Stimulated activated CD4-positive, alpha-beta T cell treated with anti-CD3 and anti-CD28 coated beads, Interleukin-15, amount 100 ng/mL, for 24 hours (primary cell): ENCODE data around the gene CTNNA3.

ENCODE experiments used
- DNase-seq: peaks from one replicate; pipeline ENCODE4 v3.0.0-alpha.2; 2020

Gene CTNNA3

GRCh38 chr10:67095531-67095930, 600.5 kb downstream of the CTNNA3 start:
- no peak for DNase-seq

- no peak for DNase-seq
Measured at GRCh38 chr10:67088036-67088435, 608.0 kb downstream of the CTNNA3 start.

GRCh38 chr10:67087135-67087425, 608.9 kb downstream of the CTNNA3 start:
- DNase-seq: no peak

- no peak for DNase-seq
Measured at GRCh38 chr10:67086327-67087134, 609.5 kb downstream of the CTNNA3 start.

- DNase-seq: no peak
Measured at GRCh38 chr10:67079126-67079525, 616.9 kb downstream of the CTNNA3 start.

GRCh38 chr10:67077376-67077775, 618.6 kb downstream of the CTNNA3 start:
- no peak for DNase-seq

- no peak for DNase-seq
Measured at GRCh38 chr10:67076144-67076543, 619.9 kb downstream of the CTNNA3 start.

GRCh38 chr10:67075491-67075971, 620.5 kb downstream of the CTNNA3 start:
- DNase-seq: no peak

- DNase-seq: no peak
Measured at GRCh38 chr10:67072654-67073053, 623.3 kb downstream of the CTNNA3 start.

- no peak for DNase-seq
Measured at GRCh38 chr10:67050415-67050814, 645.6 kb downstream of the CTNNA3 start.

- no peak for DNase-seq
Measured at GRCh38 chr10:67049988-67050387, 646.0 kb downstream of the CTNNA3 start.

GRCh38 chr10:67046507-67046906, 649.5 kb downstream of the CTNNA3 start:
- no peak for DNase-seq

GRCh38 chr10:67045404-67045803, 650.6 kb downstream of the CTNNA3 start:
- no peak for DNase-seq

- DNase-seq: no peak
Measured at GRCh38 chr10:67043041-67043440, 653.0 kb downstream of the CTNNA3 start.

- no peak for DNase-seq
Measured at GRCh38 chr10:67036808-67037207, 659.2 kb downstream of the CTNNA3 start.

- no peak for DNase-seq
Measured at GRCh38 chr10:67033878-67034277, 662.1 kb downstream of the CTNNA3 start.

GRCh38 chr10:67022099-67022498, 673.9 kb downstream of the CTNNA3 start:
- no peak for DNase-seq

GRCh38 chr10:67017218-67017617, 678.8 kb downstream of the CTNNA3 start:
- no peak for DNase-seq

- no peak for DNase-seq
Measured at GRCh38 chr10:67015225-67015624, 680.8 kb downstream of the CTNNA3 start.

- no peak for DNase-seq
Measured at GRCh38 chr10:67011981-67012380, 684.0 kb downstream of the CTNNA3 start.

- DNase-seq: no peak
Measured at GRCh38 chr10:67011480-67011879, 684.5 kb downstream of the CTNNA3 start.

- DNase-seq: no peak
Measured at GRCh38 chr10:67005981-67006380, 690.0 kb downstream of the CTNNA3 start.

GRCh38 chr10:67004690-67005089, 691.3 kb downstream of the CTNNA3 start:
- DNase-seq: no peak

- DNase-seq: no peak
Measured at GRCh38 chr10:66999762-67000545, 696.0 kb downstream of the CTNNA3 start.
